GM20000 (cell line): ENCODE results near the gene METTL17.

ENCODE experiments used
- DNase-seq: peaks from one replicate; pipeline ENCODE4 v3.0.0; 2012; ENCODE audit warnings: low spot score
- TF ChIP-seq, protein P1 (sequence below): IDR thresholded peaks from 2 replicates; pipeline ENCODE4 v1.5.1; 2012; ENCODE audit warnings: mild to moderate bottlenecking, control low read depth; ENCODE audit errors: extremely low read depth, missing control alignments

METTL17 gene

DNA sequence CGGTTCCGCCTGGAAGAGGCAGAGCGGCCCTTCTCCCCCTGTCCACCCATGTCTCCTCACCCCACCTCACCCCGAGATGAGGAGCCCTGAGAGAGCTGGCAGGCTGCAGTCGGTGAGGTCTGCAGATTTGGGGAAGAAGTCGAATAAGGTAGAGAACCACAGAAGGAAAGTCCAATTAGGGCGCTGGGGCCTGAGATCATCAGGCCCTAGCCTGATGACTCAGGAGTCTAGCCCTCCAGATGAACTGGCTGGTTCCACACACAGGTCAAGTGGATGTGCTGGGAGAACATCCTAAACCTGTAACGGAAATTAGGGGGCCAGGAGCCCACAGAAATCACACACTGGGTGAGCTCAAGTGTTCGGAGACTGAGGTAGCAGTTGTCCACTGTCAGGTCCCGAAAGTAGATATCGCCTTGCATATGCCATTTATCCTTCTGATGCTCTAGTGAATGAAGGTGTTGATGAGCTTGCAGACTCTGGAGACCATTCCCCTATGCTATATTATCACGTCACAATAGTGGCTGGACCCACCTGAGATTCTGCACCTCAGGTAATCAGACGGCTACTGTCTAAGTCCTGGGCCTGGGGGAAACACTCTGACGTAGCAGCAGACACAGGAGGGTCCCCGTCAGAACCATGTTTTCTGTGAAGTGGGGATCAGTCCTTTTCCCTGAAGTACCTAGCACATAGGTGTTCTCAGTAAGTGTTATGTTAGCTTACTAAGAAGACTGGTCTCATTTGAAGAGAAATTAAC is 886 bp upstream of the METTL17 start:
- DNase-seq = no peak
- TF ChIP-seq, protein P1, sequence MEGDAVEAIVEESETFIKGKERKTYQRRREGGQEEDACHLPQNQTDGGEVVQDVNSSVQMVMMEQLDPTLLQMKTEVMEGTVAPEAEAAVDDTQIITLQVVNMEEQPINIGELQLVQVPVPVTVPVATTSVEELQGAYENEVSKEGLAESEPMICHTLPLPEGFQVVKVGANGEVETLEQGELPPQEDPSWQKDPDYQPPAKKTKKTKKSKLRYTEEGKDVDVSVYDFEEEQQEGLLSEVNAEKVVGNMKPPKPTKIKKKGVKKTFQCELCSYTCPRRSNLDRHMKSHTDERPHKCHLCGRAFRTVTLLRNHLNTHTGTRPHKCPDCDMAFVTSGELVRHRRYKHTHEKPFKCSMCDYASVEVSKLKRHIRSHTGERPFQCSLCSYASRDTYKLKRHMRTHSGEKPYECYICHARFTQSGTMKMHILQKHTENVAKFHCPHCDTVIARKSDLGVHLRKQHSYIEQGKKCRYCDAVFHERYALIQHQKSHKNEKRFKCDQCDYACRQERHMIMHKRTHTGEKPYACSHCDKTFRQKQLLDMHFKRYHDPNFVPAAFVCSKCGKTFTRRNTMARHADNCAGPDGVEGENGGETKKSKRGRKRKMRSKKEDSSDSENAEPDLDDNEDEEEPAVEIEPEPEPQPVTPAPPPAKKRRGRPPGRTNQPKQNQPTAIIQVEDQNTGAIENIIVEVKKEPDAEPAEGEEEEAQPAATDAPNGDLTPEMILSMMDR = no peak

DNA sequence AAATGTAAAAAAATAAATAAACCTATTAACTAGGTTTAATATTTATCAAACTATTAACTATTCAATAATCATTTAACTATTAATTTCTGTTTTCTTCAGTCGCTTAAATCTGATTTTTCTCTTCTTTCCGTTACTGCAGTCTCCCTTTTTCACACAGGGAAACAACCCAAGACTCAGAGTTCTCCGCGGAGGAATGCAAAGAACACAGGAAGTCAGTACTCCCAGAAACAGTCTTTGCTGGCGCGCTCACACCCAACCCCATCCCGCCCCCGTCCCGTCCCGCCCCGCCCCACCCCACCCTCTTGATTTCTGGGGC is 351 bp upstream of the METTL17 start:
- TF ChIP-seq, protein P1 = no peak
- DNase-seq = no peak

DNA sequence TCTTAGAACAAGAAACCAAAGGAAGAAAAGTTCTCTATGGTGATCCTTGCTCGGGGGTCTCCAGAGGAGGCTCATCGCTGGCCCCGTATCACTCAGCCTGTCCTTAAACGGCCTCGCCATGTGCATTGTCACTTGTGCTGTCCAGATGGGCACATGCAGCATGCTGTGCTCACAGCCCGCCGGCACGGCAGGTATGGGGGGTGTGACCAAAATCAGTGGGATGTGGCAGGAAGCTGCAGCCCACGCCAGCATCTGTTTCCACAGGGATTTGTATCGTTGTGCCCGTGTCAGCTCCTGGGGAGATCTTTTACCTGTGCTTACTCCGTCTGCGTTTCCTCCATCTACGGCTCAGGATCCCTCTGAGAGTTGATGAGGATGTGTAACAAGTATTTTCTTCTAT is 6.7 kb downstream of the METTL17 start:
- TF ChIP-seq, protein P1 = no peak
- no peak for DNase-seq

DNA sequence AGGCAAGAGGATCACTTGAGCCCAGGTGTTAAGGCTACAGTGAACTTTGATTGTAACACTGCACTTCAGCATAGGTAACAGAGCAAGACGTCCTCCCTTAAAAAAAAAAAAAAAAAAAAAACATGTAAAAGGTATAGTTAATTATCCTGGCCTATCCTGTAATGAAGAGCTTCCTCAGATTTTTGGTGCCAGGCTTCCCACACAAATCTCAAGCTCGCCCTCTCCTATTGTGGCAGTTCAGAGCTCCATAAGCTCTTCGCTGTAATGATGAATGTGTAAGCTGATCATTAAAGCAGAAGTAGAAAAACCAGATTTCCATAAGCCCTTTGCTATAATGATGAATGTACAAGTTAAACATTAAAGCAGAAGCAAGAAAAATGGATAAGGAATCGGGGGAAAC is 7.3 kb downstream of the METTL17 start:
- DNase-seq = no peak
- TF ChIP-seq, protein P1 = no peak

DNA sequence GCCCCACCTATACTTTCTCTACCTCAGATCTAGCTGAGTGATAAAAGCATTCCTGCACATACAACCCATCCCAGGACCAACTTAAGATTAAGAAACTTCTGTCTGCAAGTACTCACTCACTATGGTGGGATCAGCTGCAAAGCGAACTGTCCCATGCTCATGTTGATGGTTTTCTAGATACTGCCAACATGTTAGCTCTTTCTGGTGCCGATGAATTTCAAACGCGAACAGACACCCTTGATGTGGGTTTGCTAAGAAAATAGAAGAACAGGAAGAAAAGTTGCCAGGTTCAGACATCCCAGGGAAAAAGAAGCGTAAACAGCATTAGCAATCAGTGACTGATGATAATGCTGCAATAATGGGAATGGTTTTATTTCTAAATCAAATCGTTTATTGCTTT is 7.8 kb downstream of the METTL17 start:
- TF ChIP-seq, protein P1 = no peak
- no peak for DNase-seq

DNA sequence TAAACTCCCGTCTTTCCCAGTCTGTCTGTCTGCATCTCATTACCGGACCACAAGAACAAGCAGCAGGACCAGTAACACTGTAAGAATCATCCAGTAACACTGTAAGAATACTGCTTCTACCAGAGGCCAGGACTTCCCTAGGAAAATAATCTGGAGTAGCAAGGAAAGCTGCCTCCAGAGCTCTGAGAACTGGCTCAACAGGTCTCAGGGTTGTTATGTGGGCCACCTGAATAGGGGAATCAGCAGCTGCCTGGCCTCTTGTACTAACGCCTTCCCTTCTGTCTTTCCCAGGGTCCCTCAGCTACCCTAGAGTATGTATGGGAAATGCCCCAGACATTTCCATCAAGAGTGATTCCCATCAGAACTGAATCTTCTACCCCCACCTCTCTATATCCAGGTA is 8.4 kb downstream of the METTL17 start:
- no peak for DNase-seq
- TF ChIP-seq, protein P1 = no peak

DNA sequence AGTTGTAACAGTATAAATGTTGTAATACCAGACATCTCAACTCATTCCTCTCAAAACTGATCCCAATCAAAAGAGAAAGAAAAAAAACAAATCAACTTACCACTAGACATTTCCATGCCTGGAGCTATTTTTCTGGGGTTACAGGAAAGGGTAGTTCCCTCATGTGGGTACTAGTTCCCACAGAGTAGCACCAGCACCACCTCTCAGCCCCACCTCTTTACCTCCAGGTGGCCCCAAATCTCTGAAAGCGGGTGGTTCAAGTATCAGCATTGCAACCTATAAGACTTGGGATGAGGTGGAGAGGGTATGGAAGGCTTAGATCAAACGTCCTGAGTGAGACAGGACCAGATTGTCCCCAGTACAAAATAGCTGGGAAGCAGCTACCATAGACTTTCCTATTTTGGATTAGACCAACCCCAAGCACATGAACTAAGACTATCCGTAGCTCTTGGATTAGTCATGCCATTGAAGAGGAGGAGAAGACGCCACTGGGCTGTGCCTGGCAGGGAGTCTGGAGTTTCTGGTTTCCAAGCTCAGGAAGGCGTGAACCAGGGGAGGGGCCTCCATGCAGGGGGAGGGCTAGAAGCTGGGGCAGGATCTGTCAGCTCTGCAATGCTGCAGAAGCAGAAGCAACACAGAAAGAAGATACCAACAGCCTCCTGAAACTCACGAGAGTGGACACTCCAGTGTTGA is 9.0 kb downstream of the METTL17 start, which contains the start of gene SLC39A2:
Gene SLC39A2, plus strand, starts transcription at position 620 of the 693 bp plus-strand sequence. CDS start 154 bp downstream, outside the sequence.
- no peak for DNase-seq
- TF ChIP-seq, protein P1 = no peak
